ENCODE data around the gene SERPINI1. TPM values are rescaled to one million over a fixed set of nuclear protein-coding genes. Genes with fewer than 3 reads are reported as not detected.

SERPINI1 gene
- total RNA-seq, 1 experiment from 2014 or later = 6.0 TPM

GRCh38 chr3:167729591-167729990 is 5.9 kb upstream of the SERPINI1 start:
- no peak overlapping the region for H3K27ac ChIP-seq (ENCODE audit: insufficient read length, low read depth, low read length)
- no peak overlapping the region for H2BK15ac ChIP-seq (ENCODE audit: low read depth, low read length)
- H3K14ac ChIP-seq (ENCODE audit: insufficient read depth, low read length) = no peak overlapping the region
- no peak overlapping the region for H3K18ac ChIP-seq (ENCODE audit: insufficient read length, low read depth, low read length)
- Mint-ChIP-seq H3K36me3 (ENCODE audit: insufficient read depth in 1 of 3, low read depth in 3 of 3) (no peaks in the 10 kb centered on the region; a peak in 2 of 7 replicates), H3K27ac (no peak overlapping the region), H3K27me3 (ENCODE audit: low read depth) (no peaks in the 10 kb centered on the region), H3K4me1 (peaks cover 49 to 57% of the 10 kb centered on the region in 2 experiments), H3K4me3 (no peak overlapping the region), H3K9me3 (no peaks in the 10 kb centered on the region)
- H2AFZ ChIP-seq (ENCODE audit: low read length) = no peak overlapping the region
- no peaks in the 10 kb centered on the region for H3K23me2 ChIP-seq (ENCODE audit: insufficient read length, low read depth, low read length, poor library complexity, severe bottlenecking)
- TF ChIP-seq CTCF (conservative IDR thresholded peaks at IDR 0.05) = no peak
- no peak overlapping the region for H3K56ac ChIP-seq (ENCODE audit: insufficient read length, low read depth, low read length)
- no peak overlapping the region for H2AK5ac ChIP-seq (ENCODE audit: insufficient read length, low read length)
- H3T11ph ChIP-seq (ENCODE audit: low read length) = no peak overlapping the region
- H3K23ac ChIP-seq (ENCODE audit: insufficient read length, low read depth, low read length) = no peak overlapping the region
- no peak overlapping the region for H3K4ac ChIP-seq (ENCODE audit: low read depth, low read length)
- H4K8ac ChIP-seq (replicated peaks; ENCODE audit: insufficient read length, low read depth, low read length) = no peak overlapping the region
- H3K4me2 ChIP-seq (ENCODE audit: insufficient read depth, insufficient read length, low read length) = no peak overlapping the region
- no peak overlapping the region for H2BK20ac ChIP-seq (ENCODE audit: low read depth, low read length, poor library complexity, severe bottlenecking)
- H4K91ac ChIP-seq (ENCODE audit: insufficient read length, low read depth, low read length) = no peak overlapping the region
- H4K5ac ChIP-seq (ENCODE audit: insufficient read length, low read depth, low read length) = no peak overlapping the region
- H2BK12ac ChIP-seq (ENCODE audit: insufficient read length, low read depth, low read length) = no peak overlapping the region
- H3K79me1 ChIP-seq (ENCODE audit: insufficient read depth, low read depth, low read length, poor library complexity, severe bottlenecking) = peaks cover 2% of the 10 kb centered on the region
- no peaks in the 10 kb centered on the region for H3K9me3 ChIP-seq (ENCODE audit: control insufficient read depth, low read depth, low read length)
- peaks cover 49% of the 10 kb centered on the region for H3K79me2 ChIP-seq (ENCODE audit: insufficient read depth, low read length)
- no peak for DNase-seq
- H3K9ac ChIP-seq (ENCODE audit: extremely low read depth, insufficient read length, low read length) = no peak overlapping the region
- H3K4me1 ChIP-seq (ENCODE audit: insufficient read depth, low read length) = no peaks in the 10 kb centered on the region; the same call in 1 of the 2 replicates
- WGBS (ENCODE audit: extremely low coverage, insufficient read length, low lambda C conversion rate) = no CpG with 5 or more reads among the region's 2 CpGs
- no peak overlapping the region for H2BK5ac ChIP-seq (ENCODE audit: insufficient read length, low read length)
- H4K20me1 ChIP-seq (ENCODE audit: control insufficient read depth, insufficient read depth, insufficient read length) = no peaks in the 10 kb centered on the region
- H3K27me3 ChIP-seq (ENCODE audit: insufficient read depth, low read length) = no peaks in the 10 kb centered on the region
- no peak overlapping the region for H2BK120ac ChIP-seq (ENCODE audit: low read depth, low read length, poor library complexity, severe bottlenecking)

All from H9 (cell line).